Right renal cortex interstitium (tissue), 3 donors: ENCODE results near the gene POU5F2. TPM values are rescaled to one million over a fixed set of nuclear protein-coding genes. Genes with fewer than 3 reads are reported as not detected.

Experiments used
- DNase-seq, 3 donors: peaks; one replicate each; pipeline ENCODE4 v3.0.0-alpha.2; 2013; ENCODE audit warnings: low read depth in 3 of 3, low spot score in 2 of 3
- polyA plus RNA-seq, 3 donors: library from polyadenylated mRNA; unstranded; fragments of 120-200 nt; gene quantifications; one replicate each; pipeline ENCODE4 v1.2.1, GENCODE V29; 2013; ENCODE audit not compliant: insufficient read length in 3 of 3

The POU5F2 gene, protein sequence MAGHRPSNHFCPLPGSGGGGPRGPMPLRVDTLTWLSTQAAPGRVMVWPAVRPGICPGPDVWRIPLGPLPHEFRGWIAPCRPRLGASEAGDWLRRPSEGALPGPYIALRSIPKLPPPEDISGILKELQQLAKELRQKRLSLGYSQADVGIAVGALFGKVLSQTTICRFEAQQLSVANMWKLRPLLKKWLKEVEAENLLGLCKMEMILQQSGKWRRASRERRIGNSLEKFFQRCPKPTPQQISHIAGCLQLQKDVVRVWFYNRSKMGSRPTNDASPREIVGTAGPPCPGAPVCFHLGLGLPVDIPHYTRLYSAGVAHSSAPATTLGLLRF
- polyA plus RNA-seq, result under 1 TPM in 2 of 3 donors, not detected in 1; 0.01 to 0.04 TPM

DNA sequence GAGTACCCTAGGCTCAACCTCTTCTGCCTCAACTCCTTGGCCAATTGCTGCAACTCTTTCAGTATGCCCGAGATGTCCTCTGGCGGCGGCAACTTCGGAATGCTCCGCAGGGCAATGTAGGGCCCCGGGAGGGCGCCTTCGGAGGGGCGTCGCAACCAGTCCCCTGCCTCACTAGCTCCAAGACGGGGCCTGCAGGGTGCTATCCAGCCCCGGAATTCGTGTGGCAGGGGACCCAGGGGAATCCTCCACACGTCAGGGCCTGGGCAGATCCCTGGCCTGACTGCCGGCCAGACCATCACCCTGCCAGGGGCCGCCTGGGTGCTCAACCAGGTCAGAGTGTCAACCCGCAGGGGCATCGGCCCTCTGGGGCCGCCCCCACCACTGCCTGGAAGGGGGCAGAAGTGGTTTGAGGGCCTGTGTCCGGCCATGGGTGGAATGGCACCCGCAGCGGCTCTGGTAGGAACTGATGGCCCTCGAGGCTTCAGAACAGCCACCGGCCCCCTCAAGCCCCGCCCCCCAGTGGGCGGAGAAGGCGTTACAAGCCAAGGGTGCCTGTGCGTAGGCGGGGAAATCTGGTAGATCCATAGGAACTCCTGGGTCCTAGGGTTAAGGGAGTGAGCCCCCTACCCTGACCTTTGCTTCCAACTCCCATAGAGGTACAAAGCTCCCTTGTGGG, at the start of gene POU5F2:
Gene POU5F2, minus strand, starts transcription at position 465 of the 676 bp plus-strand sequence. Its CDS starts 37 bp downstream, at position 428.
- DNase-seq, result no peak

DNA sequence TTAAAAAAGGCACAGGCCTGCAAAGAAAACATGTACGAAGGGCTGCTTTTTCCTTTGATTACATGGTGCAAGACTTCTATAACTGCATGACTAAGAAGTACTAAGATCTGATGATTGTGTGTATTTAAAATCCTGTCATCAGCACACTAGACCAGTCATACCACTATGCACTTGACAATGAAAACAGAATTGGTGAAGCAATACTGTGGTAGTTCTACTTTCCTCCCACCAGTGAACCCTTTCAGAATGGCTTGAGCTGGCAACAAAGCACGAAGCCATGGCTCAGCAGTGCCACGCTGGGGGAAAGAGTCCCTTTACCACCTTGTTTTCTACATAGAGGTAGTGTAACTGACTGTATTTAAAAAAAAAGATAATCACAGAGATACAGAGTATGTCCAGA, 49.0 kb upstream of the POU5F2 start:
- DNase-seq, result no peak

DNA sequence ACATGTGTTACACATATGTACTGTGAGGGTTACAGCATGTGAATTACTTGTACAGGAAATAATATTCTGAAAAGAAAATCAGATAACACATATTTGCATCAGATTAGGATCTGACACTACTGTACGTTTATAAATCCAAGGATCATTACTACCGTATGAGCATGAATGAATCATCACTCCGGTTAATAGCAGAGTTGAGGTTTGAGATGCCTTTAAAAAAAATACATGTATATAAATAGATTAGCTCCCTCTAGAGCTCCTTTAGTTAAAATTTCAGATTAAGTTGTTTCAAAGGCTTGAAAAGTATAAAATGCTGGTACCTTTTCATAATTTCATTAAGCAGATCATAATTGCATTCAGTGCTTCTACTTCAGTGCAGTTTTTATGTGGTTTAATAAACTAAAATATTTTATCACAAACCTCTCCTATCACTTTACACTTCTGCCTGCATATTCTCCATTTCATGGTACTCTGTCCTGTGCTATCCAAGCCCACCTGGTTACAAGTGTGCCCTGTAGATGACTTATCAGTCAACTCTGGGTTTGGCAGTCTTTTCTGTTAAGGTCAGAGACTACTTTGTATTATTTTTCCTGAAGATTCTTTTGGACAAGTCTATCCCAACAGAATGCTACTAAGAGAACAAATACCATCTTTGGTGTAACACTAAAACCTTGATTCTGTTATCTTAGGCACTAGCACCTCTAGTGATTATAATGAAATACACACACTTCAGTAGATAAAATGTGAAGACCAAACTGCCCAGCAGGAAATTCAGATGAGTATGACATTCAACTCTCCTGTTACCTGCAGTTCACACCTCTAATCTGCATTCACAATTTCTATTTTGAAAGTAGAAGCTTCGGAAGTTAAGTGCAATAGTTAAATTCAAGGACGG, 48.0 kb upstream of the POU5F2 start:
- no peak for DNase-seq

DNA sequence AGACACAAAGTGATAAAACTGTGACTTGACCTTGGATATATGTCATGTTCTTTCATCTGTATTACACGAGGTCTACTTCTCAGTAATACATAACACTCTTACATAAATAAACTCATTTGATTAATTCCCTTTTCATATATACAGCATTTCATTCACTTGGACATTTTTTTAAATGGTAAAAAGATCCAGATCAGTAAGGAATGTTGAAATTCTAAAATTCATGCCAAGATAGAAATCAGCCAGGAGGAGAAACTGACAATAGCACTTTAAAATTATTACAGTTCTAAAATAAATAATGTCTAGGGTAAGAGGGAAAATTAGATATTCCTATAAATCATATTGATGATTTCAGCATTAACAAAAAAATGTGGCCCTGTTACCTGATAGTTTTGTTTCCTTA, 46.2 kb upstream of the POU5F2 start:
- no peak for DNase-seq

DNA sequence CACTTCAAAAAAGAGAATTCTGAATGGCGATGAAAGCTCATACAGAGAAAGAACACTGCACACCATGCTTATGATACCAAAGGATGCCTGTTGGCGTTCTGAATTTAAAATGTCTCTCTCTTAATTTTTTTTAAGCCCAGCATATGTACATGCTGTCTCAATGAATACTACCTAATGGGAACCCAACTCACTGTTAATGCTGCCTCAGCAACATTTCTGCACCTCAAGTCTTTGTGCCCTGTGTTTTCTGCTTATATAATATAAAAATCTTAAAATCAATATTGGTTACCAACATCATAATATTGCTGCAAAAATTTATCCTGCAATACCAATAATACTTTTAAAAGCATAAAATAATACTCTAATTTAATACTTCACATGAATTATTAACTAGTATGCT, 44.1 kb upstream of the POU5F2 start:
- DNase-seq, result no peak

DNA sequence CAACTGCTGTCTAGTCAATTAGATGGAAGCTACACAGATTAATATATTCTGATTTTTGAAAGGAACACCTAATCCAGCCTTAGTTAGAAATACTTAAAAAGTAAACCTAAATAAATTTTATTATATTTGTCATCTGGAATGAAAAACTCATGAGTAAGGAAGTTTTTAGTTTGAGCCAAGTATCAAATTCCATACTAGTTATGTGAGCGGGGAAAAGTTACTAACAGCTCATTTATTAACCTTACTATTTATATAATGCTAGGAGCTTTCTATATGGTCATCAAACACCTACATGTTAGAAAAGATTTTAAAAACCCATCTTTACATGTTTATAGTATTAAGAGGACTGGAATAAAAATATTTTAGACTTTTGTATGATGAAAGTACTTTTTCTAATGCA, 41.6 kb upstream of the POU5F2 start:
- DNase-seq, result no peak

DNA sequence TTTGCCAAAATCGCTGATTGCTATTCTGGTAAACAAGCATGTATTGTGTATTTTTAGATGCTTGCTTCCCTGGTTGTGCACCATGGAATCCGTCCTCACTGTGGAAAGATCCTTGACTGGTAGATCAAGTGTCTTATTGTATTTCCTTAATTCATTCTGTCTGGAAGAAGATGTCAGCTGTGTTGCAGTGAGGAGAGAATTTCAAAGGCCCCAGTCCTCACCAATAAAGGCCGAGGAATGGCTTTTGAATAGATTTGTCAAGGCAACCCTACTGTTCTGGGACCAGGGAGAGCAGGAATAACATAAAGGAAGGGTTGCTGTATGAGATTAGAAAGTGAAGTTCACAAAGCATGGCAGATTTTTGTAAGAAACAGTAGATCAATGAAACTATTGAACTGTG, 36.2 kb upstream of the POU5F2 start:
- DNase-seq, result no peak

DNA sequence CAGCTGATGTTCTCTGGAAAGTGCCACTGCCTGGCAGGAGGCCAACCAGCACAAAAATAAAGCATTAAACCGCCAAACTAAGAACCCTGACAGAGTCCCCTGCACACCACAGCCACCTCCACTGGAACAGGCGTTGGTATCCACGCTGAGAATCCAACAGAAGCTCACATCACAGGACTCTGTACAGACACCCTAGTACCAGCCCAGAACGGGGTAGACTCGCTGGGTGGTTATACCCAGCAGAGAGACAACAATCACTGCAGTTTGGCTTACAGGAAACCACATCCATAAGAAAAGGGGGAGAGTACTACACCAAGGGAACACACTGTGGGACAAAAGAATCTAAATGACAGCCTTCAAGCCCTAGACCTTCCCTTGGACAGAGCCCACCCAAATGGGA, 15.0 kb upstream of the POU5F2 start:
- DNase-seq, result no peak

DNA sequence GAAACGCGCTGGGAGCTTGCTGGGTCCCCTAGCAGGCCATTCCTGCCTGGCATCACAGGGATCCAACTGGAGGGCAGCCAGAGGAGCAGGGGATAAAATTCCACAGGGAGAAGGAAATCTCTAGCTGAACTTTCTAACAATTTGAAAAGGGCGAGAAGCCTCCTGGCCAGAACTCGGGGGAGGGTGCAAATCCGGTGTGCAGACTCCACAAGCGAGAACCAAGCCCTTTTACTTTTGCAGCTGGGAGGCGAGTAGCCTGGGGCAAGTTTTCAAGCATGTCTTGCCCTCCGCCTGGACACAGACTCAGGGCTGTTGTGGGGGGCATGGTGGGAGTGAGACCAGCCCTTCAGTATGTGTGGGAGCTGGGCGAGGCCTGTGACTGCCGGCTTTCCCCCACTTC, 14.3 kb upstream of the POU5F2 start:
- DNase-seq, result no peak

DNA sequence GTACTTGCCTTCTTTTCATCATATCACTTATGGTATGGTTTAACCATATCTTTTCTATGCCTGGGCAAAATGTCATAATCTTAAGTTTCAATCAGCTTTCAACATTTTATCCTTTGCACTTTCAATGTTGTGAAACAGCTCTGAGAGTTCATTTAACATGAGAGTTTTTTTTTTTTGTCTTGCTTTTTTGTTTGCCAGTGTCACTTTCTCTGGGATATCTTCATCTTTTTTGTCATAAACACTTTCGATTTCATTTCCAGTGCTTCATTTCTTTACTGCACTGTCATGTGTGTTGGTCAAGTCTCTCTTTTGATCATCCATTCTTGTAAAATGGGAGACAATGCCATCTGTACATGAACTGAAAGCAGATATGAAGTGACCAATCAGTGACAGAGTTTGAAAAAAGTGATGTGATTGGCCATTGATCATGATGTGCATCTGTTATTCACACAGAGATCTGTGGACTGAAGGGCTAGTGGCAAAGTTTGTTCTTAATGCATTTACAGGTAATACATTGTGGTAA, 7.5 kb upstream of the POU5F2 start:
- no peak for DNase-seq

DNA sequence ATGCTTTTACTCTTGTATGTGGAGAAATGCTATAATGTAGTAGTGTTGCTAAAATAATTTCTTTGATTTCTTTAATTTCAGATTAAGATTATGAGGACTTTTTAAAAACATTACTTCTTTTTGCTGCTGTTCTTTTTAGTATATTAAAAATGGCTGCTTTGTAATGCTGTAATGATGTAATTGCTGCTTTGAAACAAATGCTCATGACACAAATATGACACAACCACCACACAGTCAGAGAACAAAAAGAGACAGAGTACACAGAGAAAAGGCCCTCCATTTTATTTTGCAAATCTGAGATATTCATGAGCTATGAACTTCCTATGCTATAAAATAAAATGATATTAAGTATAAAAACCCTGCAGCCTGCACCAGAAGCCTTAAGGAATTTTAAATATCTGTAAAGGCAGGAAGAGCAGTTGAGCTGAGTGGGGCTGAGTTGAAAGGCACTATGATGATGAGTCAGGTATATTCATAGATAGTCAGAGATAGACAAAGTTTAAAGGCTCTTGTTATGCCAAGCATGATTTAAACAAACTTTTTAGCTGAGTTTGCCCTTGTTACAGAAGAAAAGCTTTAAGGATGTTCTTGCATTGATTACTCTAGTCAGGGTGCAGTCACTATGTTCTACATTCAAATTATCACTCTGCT, 5.1 kb upstream of the POU5F2 start:
- DNase-seq, result no peak

DNA sequence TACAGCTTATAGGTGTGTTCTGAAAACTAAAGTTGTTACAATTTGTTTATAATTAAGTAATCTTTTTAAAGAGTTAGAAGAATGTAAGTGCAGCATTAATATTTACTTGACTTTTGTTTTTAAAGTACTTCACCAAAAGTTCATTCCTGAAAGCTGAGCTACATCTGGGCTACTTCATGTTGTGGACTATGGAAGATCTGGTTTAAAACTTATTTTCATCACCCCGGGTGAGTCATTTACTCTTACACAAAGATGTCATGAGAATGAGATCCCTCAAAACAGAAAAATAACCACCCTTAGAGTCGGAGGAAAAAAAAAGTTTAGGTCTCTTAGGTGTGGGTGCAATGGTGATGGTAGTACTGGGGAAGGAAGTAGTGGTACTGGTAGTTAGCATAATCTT, 5.1 kb downstream of the POU5F2 start:
- DNase-seq, result no peak

DNA sequence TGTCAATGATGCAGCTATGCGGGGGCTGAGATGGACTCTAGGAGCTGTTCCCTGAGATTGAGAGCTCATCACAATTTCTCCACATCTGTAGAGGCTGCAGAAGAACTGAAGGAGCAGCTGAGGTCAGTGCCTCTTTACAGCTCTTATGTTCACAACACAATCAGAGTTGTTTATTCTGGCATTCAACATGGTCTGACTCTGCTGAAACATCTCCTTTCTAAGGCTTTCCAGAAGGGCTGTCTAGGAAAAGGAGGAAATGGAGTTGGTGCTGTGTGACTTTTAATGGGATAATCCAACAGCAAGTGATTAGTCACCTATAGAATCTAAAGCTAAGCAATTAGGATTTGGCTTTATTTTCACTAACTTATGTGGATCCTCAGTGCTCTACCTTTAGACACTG, 6.0 kb downstream of the POU5F2 start:
- DNase-seq, result no peak

DNA sequence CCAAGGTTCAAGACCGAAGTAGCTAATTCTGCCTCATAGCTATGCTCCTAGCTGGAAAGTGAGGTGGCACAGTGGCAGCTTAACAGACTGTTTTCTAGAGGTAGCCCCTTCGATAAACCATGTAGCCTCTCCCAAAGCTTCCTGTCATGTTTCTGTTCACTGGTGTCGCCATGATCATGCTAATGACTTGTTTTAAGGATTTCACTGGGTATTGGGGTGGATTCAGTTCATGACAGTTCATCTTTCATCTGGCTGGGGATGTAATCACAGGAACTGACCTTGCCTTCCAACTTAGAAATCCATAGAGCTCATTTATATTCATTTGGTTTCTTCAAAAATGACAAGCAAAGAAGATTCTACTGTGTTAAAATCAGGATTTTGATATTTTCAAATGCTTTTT, 9.4 kb downstream of the POU5F2 start:
- DNase-seq, result no peak

DNA sequence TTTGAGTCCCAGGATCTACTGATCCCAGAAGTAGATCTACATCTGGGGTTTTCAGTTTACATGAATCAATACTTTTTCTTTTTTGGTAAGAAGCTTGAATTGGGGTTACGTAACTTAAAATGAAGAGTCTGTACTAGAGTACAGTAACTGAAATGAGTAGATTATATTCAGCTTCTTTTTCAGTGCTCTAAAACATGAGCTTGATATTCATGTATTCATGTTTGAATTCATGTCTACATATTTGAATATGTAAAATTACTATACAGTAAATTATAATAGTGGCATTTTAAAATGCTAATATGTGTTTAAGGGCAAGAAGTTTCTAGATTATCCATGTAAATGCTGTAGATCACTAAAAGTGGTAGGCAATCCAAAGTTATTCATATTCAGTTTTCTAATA, 14.8 kb downstream of the POU5F2 start:
- DNase-seq, result no peak

DNA sequence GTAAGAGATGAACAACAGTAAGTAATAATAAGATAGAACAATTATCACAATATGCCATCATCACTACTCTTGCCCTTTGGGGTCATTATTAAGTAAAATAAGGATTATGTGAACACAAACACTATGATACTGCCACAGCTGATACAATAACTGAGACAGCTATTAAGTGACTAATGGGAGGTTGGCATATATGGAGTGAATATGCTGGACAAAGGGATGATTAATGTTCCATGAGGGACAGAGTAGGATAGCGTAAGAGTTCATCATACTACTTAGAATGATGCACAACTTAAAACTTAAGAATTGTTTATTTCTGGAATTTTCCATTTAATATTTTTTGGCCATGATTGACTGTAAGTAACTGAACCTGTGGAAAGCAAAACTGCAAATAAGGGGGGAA, 16.6 kb downstream of the POU5F2 start:
- no peak for DNase-seq

DNA sequence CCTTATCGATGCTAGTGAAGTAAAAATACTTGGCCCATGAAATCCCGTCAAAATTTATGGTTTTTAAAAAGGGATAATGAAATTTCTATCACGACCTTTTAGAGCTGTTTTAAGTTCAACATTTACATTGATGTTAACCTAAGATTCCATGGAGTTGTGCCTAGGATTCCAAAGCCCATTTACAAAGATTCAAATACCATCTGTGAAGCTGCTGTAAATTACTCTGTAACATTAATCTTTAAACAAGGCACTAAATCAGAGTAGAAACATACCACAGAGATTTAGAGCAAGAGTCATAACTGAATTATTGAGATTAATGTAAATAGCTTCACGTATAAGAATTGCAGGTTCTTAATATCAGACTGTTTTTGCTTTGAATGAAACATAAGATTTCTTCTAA, 17.7 kb downstream of the POU5F2 start:
- DNase-seq, result no peak

DNA sequence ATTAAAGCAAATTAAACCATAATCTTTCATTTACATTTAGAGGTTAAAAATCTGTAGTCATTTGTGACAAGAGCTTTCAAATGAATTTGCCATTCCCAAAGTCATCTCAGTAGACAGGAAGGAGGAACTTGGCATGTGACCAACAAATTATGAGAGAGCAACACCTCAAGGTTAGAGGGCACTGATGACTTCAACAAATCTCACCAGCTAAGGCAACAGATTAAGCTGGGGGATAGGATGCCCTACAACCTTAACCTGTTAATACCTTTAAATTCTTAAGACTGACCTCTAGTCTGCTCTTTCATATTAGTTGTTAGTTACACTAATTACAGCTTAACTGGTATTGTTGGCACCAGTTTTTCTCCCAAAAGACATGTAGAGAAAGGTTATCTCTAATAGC, 18.4 kb downstream of the POU5F2 start:
- DNase-seq, result no peak

DNA sequence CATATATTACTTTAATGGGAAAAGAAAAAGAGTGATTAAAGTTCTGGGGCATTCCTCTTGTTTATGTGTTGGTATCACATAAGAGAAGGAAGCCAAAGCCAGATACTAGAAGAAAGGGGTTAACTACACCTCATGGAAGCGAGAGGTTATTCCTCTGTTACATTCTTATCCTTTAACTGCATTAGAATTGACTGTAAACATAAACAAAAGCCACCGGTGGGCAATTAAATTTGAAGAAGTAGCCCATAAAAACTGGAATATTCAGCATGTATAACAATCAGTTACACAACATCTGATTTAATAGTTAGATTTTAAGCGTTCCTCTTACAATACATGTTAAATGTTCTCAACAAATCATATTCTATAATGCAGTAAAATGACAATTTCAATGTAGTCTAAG, 18.8 kb downstream of the POU5F2 start:
- no peak for DNase-seq

DNA sequence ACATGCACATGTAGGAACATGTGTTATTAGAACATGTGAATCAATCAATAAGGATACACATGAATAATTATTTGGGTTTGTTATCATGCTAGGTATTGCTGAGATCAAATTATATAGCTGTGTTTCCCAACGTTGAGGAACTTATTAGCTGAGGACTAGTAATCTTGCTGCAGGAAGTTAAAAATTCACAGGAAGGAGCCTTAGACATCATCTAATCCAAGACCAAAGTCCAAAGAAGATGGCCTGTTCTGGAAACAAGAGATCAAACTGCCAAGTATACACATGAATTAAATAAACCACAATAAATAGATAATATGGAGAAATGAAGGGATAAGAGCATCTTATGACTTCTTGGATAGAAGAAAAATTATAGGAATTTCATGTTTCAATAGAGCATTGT, 19.9 kb downstream of the POU5F2 start:
- DNase-seq, result no peak

DNA sequence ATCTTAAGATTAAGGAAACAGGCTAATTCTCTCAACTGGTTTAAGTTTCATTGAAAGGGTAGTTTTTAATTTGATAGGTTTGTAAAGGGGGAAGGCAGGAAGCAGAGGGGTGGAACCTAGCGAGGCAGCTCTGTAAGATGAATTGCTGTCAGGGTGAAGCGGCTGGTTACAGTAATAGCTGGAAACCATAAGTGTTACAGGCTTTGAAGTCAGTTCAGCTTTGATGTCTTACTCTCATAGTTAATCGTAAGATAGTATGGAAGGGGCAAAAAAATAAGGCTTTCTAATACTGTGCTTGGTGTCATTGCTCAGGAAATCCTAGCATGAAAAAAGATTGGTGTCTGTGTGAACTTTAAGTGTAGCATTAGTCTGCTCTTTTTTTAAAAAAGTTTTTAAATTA, 20.3 kb downstream of the POU5F2 start:
- no peak for DNase-seq
